Measurements from ENCODE around the gene PRTFDC1. TPM values are rescaled to one million over a fixed set of nuclear protein-coding genes. Genes with fewer than 3 reads are reported as not detected.

PRTFDC1 gene
- total and polyA plus RNA-seq, 2 of the 13 experiments (the other 11 are each of a cell fraction or from before 2014, with no cell fraction given) = not detected

- ChIA-PET POLR2A (no interaction called here), CTCF (ENCODE audit: low intra/inter-chr PET ratio, low total read pairs) (no interaction called here)
- Histone ChIP-seq H2AFZ (ENCODE audit: low read length) (no peak overlapping the region), H3K27ac (ENCODE audit: extremely low read length, insufficient read depth, low read length) (no peak overlapping the region), H3K9me3 (ENCODE audit: low read length) (no peaks in the 10 kb centered on the region), H3K36me3 (replicated peaks in 1 of 2; ENCODE audit: control insufficient read depth in 1 of 2, insufficient read depth in 2 of 2, low read length in 2 of 2) (no peaks in the 10 kb centered on the region), H3K4me3 (replicated peaks in 1 of 3; ENCODE audit: insufficient read depth in 1 of 3, low read depth in 2 of 3, low read length in 3 of 3) (no peak overlapping the region), H3K4me1 (ENCODE audit: insufficient read depth, low read length) (no peaks in the 10 kb centered on the region), H3K9ac (ENCODE audit: insufficient read depth, low read depth, low read length) (no peak overlapping the region), H3K27me3 (ENCODE audit: control insufficient read depth in 1 of 2, insufficient read depth in 2 of 2, low read length in 2 of 2) (no peaks in the 10 kb centered on the region), H4K20me1 (ENCODE audit: insufficient read depth, low read length) (no peaks in the 10 kb centered on the region), H3K4me2 (ENCODE audit: low read depth, low read length) (no peak overlapping the region), H3K79me2 (ENCODE audit: insufficient read depth, low read length) (no peaks in the 10 kb centered on the region)
- in situ Hi-C loops (cut with HindIII; ENCODE audit: extremely low pct_ligation_motif_present, low pct_unique_long_range_greater_than_20kb) (no loop called here), intact Hi-C loops (cut with micrococcal nuclease; ENCODE audit: unreplicated experiment) (no loop called here)
- WGBS (ENCODE audit: low lambda C conversion rate) = 84% methylated on average over 45 of the region's 53 CpGs
- BruUV-seq (replicated peaks) = no TSS peak
- FAIRE-seq (no peak), DNase-seq (ENCODE audit: low spot score) (no peak), ATAC-seq (no peak)
- no peak for TF ChIP-seq ZEB1 (IDR thresholded peaks at IDR 0.05; ENCODE audit: insufficient replicate concordance, low read depth)
- TF ChIP-seq TOE1 (CRISPR knock-in tag; IDR thresholded peaks at IDR 0.05) = no peak
- TF ChIP-seq NONO (IDR thresholded peaks at IDR 0.05) = no peak
- TF ChIP-seq NONO (CRISPR knock-in tag; conservative IDR thresholded peaks at IDR 0.05) = no peak
- TF ChIP-seq PRMT3 (CRISPR knock-in tag; IDR thresholded peaks at IDR 0.05; ENCODE audit: borderline replicate concordance, low read depth) = no peak
- no peak for TF ChIP-seq RFXAP (CRISPR knock-in tag; IDR thresholded peaks at IDR 0.05; ENCODE audit: borderline replicate concordance)
- TF ChIP-seq FOXA1 (IDR thresholded peaks at IDR 0.05) = no peak
- no peak for TF ChIP-seq FOXA1 (CRISPR knock-in tag; IDR thresholded peaks at IDR 0.05)
- no peak for TF ChIP-seq GPBP1L1 (CRISPR knock-in tag; IDR thresholded peaks at IDR 0.05)
- TF ChIP-seq ZNF333 (CRISPR knock-in tag; IDR thresholded peaks at IDR 0.05; ENCODE audit: borderline replicate concordance) = no peak
- no peak for TF ChIP-seq TSC22D2 (CRISPR knock-in tag; IDR thresholded peaks at IDR 0.05; ENCODE audit: borderline replicate concordance)
- TF ChIP-seq HDAC1 (CRISPR knock-in tag; IDR thresholded peaks at IDR 0.05) = no peak
- TF ChIP-seq ATF7 (IDR thresholded peaks at IDR 0.05) = no peak
- no peak for TF ChIP-seq ATF7 (CRISPR knock-in tag; IDR thresholded peaks at IDR 0.05)
- no peak for TF ChIP-seq MBNL3 (CRISPR knock-in tag; conservative IDR thresholded peaks at IDR 0.05)
- TF ChIP-seq ZNF3 (CRISPR knock-in tag; IDR thresholded peaks at IDR 0.05) = no peak
- TF ChIP-seq GPN1 (CRISPR knock-in tag; IDR thresholded peaks at IDR 0.05; ENCODE audit: borderline replicate concordance) = no peak
- no peak for TF ChIP-seq ZNF431 (CRISPR knock-in tag; IDR thresholded peaks at IDR 0.05; ENCODE audit: borderline replicate concordance, low read depth)
- TF ChIP-seq ZNF280B (CRISPR knock-in tag; IDR thresholded peaks at IDR 0.05; ENCODE audit: borderline replicate concordance) = no peak
- no peak for TF ChIP-seq PATZ1 (CRISPR knock-in tag; IDR thresholded peaks at IDR 0.05)
- no peak for TF ChIP-seq SMAD1 (CRISPR knock-in tag; IDR thresholded peaks at IDR 0.05; ENCODE audit: borderline replicate concordance, low read depth)
- no peak for TF ChIP-seq ZMYM4 (CRISPR knock-in tag; IDR thresholded peaks at IDR 0.05)
Measured at GRCh38 chr10:24952707-24953645, 570 bp upstream of the PRTFDC1 start.
